Vagina (tissue), 2 donors: ENCODE measurements around the gene CPLX1.
"Not testable (repeated sequence)": the region's sequence is repeated elsewhere in the genome, so short reads cannot be mapped to it uniquely, and the experiment has no call there.

Experiments used
- CTCF ChIP-seq, 3 experiments: fragments of 450-650 bp in 2 of 3; fragments of 200-600 bp in 1 of 3; sonication (generic) in 1 of 3; IDR thresholded peaks; one replicate each; pipeline ENCODE4 v1.5.1; 2017 to 2019; ENCODE audit warnings: antibody characterized with exemption in 3 of 3, mild to moderate bottlenecking in 2 of 3, moderate library complexity in 2 of 3
- POLR2A ChIP-seq, 2 donors: fragments of 450-650 bp; IDR thresholded peaks; one replicate each; pipeline ENCODE4 v1.6.1; 2017; ENCODE audit warnings: antibody characterized with exemption in 2 of 2, mild to moderate bottlenecking in 2 of 2, moderate library complexity in 2 of 2
- POLR2AphosphoS5 ChIP-seq, 2 donors: sonication (generic); formaldehyde crosslinking; IDR thresholded peaks; one replicate each; pipeline ENCODE4 v1.9.0; 2017; ENCODE audit warnings: antibody characterized with exemption in 2 of 2, mild to moderate bottlenecking in 2 of 2, low read depth in 1 of 2; ENCODE audit not compliant: insufficient read depth in 1 of 2

GRCh38 chr4:736561-736960, 89.4 kb downstream of the CPLX1 start:
- TF ChIP-seq CTCF (IDR thresholded peaks at IDR 0.05); POLR2AphosphoS5 (IDR thresholded peaks at IDR 0.05; ENCODE audit: insufficient read depth in 1 of 2, low read depth in 1 of 2); POLR2A (IDR thresholded peaks at IDR 0.05): not testable (repeated sequence)
